Measurements from ENCODE around the gene NFATC1.

- TF ChIP-seq EZH2 (IDR thresholded peaks at IDR 0.05; ENCODE audit: borderline replicate concordance), result no peak
- TF ChIP-seq CTCF (IDR thresholded peaks at IDR 0.05; ENCODE audit: poor library complexity), result no peak
- TF ChIP-seq EZH2phosphoT487 (IDR thresholded peaks at IDR 0.05; ENCODE audit: low read depth, severe bottlenecking, unreplicated experiment), result no peak
These were observed 168.2 kb downstream of the NFATC1 start for GRCh38 chr18:79563949-79564348.
